Fibroblast of villous mesenchyme (primary cell): Measurements from ENCODE around the gene ALDH1L1. TPM values are rescaled to one million over a fixed set of nuclear protein-coding genes. Genes with fewer than 3 reads are reported as not detected.

ENCODE experiments used
- DNase-seq: peaks from one replicate; pipeline ENCODE4 v3.0.0-alpha.2; 2010; ENCODE audit warnings: low read depth
- H3K4me3 ChIP-seq: 2 replicates; pipeline ENCODE4 v1.5.1; 2011; ENCODE audit warnings: low read depth, mild to moderate bottlenecking, low read length
- CTCF ChIP-seq: IDR thresholded peaks from 2 replicates; pipeline ENCODE4 v1.5.1; 2012; ENCODE audit warnings: low read depth, mild to moderate bottlenecking, low read length; ENCODE audit not compliant: insufficient read depth
- total RNA-seq: library from RNA; depleted of rRNA; stranded (reverse); fragments of >200 nt; gene quantifications from 2 replicates; pipeline ENCODE4 v1.2.3, GENCODE V29; 2012

The ALDH1L1 gene
- total RNA-seq, 1 donor: 3.9 TPM

- no peak for TF ChIP-seq CTCF
- no peak overlapping the region for H3K4me3 ChIP-seq
- DNase-seq: no peak
Measured at GRCh38 chr3:126130081-126130855, 50.1 kb downstream of the ALDH1L1 start.

- no peak for DNase-seq
- no peak for TF ChIP-seq CTCF
- no peak overlapping the region for H3K4me3 ChIP-seq
Measured at GRCh38 chr3:126129398-126129891, 50.9 kb downstream of the ALDH1L1 start.

- TF ChIP-seq CTCF: no peak
- H3K4me3 ChIP-seq: no peak overlapping the region
- no peak for DNase-seq
Measured at GRCh38 chr3:126128504-126129397, 51.6 kb downstream of the ALDH1L1 start.

- TF ChIP-seq CTCF: no peak
Measured at GRCh38 chr3:126127904-126128303, 52.5 kb downstream of the ALDH1L1 start.

GRCh38 chr3:126127452-126127851 lies 52.9 kb downstream of the ALDH1L1 start:
- no peak for DNase-seq
- no peak for TF ChIP-seq CTCF
- H3K4me3 ChIP-seq: no peak overlapping the region

More at GRCh38 chr3:126127904-126128303, 52.5 kb downstream of the ALDH1L1 start:
- DNase-seq: no peak
- H3K4me3 ChIP-seq: no peak overlapping the region

- H3K4me3 ChIP-seq: no peak overlapping the region
- no peak for DNase-seq
- no peak for TF ChIP-seq CTCF
Measured at GRCh38 chr3:126126811-126127431, 53.5 kb downstream of the ALDH1L1 start.
